NCI-H2227 (cell line): ENCODE results near the gene IDS.
A peak's percentile ranks its signal among the peaks of the same experiment; 100 is the strongest.
"Not testable (repeated sequence)": the region's sequence is repeated elsewhere in the genome, so short reads cannot be mapped to it uniquely, and the experiment has no call there.

Source experiments
- DNase-seq: peaks from one replicate; lab custom pipeline; 2025; ENCODE audit not compliant: unreplicated experiment; lab: John Stamatoyannopoulos, UW

The IDS gene

DNA sequence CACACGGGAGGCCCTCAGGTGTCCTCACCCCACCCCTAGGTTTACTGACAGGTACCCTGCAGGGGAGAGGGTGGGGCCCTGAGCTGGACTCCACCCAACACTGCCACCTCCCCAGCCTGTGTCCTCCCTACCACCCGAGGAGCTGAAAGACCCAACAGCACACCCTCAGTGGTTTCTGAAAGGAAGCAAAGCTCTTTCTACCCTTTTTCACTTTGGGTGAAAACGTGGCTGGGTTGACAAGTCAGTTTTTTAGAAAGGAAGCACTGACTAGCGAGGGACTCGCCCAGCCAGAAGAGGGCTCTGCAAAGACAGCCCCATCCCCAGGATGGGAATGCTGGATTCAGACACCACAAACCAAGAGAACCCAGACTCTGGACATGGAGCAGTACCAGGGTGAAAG is 2.2 kb downstream of the IDS start:
- not testable (repeated sequence) for DNase-seq

DNA sequence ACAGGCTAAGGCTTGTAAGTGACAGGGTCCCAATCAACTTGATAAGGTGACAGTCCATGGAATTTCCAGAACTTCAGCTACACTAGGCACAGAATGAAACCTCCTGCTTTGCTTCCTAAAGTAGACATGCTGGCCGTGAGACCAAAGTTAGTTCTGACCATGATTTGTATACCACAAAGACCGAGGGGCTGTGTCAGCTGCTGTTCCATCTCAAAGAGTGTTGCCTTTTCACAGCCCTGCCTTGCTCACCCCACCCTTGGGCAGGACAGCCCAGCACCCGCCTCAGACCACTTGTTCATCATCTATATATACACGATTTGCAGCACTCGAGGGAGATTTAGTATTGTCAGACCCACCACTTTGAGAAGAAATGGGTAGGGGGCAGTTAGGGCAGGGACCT is 5.3 kb downstream of the IDS start:
- DNase-seq: no peak

DNA sequence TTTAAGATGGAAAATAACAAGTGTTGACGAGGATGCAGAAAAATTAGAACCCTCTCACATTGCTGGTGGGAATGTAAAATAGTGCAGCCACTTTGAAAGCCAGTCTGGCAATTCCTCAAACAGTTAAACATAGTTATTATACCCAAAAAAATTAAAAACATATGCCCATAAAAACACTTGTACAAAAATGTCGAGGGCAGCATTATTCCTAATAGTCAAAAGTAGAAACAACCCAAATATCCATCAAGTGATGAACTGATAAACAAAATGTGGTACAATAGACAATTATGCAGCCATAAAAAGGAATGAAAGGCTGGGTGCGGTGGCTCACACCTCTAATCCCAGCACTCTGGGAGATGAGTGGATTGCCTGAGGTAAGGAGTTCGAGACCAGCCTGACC is 6.3 kb downstream of the IDS start:
- DNase-seq: no peak

DNA sequence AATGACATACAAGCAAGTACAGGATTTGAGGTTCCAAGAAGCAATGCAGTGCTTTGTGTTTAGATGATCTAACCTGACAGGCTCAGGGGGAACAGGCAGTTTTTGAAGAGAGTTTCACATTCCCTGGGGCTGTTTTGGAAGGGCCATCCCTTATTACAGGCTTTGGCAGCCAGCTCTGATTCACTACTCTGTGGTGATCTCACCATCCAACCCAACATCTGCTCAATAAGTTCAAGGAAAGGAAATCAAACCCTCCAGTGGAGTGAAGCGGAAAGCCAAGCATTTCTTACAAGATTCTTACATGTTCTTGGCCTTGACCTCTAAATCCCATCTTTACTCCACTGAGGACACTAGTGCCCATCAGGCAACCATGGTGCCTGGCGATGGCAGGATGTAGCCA is 7.5 kb downstream of the IDS start:
- no peak for DNase-seq

DNA sequence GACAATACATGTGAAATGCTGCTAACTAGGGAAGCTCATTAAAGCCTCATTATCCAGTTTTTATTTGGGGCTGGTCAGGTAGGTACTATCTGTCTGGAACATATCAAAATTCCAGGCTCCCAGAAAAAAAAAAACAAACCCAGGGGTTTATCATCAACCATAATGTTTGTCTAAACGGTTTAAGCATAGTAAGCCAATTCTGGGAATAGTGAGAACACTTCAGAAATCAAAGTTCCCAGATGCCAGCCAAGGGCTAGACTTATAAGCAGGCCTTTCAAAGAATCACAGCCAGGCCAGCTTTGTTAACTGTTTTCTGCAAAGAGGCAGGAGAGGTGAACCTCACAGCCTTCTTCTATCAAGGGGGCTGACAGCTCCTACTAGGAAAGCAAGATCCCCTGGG is 8.1 kb downstream of the IDS start:
- DNase-seq: no peak

DNA sequence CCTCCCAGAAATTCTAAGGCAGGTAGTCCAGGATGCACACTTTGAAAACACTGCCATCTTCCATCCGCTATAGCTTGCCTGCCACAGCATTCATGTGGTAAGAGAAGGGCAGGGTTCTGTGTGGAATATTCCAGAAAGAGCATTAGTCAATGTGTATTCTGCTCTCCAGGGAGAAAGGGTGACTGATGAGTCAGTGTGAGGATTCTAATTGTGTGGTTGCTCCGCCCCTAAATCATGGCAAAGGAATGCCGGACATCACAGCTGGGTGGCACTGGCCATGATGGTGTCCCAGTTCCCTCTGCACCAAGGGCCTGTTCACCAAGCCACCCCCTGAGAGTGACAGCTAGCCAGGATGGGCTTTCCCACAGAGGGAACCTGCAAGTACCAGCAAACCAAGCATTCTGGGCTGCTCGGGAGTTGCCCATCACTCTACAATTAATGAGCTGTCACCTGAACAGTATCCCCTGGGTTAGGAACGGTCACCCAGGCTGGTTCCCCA is 9.5 kb downstream of the IDS start:
- DNase-seq: no peak

DNA sequence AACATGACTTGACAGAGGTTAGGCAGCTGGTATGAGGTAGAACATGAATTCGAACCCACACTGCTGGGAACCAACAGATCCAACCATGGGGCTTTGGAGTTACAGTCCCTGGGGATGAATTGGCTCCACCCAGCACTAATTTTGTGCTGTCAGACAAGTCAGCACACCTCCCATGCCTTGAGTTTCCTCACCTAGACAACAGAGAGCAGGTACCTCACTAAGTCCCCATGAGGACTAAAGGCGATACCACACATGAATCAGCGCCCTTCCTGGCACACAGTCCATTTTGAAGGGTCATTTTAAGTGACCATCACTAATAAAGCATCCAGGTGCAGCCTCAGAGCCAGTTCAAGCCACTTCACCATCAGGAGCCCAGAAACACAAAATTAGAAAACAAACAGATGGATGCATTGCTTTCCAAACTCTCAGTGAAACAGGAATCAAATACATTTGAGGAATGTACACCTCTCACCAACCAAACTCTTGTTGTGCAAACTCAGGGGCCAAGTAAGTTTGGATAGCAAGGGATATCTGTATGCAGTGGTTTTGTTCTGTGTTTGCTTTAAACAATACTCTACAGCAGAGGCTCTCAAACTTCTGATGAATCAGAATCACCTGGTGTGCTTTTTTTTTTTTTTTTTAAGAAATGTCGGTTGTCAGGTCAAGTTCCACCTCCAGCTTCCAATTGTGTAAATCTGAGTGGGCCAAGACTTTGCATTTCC is 10.1 kb downstream of the IDS start:
- no peak for DNase-seq

DNA sequence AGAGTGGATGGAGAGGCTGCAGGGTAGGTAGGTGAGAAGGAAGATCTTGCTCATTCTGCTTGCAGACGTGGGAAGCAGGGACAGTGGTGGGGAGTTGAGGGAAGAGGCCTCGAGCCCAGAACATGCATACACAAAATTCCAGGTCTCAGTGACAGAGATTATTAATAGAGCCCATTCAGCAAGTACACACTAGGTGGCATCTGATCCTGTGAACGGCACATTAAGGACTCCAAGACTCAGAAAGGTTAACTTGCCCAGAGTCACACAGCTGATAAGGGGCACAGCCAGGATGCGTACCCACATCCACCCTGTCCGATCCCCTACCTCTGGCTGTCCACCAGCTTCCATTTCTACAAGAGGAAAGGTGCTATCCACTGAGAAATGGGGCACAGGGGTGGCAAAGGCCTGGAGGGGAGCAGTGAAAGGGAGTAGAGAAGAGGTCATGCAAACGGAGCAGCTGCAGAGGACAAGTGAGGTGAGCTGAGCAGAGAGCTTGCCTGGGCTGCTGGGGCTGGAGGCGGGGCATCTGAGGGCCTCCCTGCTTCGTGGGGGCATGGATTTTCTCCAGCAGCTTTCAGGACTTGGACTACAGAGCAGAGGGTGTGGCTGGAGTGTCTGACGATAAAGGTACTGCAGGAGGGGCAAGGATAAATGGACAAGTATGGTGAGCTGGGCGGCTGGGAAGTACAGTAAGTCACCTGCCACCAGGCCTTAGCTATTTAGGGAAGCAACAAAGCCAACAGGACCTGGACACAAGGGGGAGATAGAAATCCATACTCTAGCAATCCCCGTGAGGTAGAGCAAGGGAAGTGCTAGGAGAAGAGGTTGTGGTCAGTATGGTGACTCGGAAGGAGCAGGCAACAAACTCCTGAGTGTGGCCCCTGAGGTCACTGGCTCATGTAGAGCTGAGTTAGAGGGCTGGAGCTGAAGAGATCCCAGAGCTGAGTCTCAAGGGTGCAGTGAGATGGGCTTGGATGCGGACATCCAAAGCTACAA is 11.2 kb downstream of the IDS start:
- DNase-seq: no peak

DNA sequence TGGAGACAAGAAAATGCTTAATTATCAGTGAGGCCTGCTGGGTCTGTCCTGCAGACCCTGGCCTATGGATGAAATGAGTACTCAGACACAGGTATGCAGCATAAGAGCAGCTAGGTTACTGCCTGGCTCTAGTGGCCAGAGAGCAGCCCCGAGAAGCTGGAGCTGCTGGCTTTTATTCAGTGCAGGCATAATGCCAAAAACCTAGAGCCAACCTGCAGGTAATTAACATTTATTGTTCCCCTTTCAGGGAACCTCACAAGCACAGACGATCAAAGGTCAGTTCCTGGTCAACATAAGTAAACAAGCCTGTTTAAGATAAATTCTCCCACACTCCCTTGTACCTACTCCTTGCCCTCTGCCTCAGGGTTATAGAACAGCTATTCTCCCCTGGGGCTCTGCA is 13.3 kb downstream of the IDS start:
- DNase-seq: no peak

DNA sequence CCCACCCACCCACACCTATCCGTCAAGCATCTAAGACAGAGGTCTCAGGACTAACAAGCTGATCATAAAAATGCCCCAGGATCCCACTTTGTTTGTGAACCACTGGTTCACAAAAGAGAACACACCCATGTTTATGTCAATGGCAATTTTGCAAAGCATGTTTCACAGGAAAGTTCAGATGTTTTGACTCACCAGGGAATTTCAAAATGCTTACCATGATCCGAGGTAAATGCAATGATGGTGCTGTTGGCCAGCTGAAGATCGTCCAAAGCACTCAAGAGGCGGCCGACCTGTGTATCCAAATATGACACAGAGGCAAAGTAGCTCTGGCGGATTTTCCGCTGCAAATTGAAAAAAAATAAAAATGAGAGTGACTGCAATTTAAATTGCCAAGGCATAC is 15.0 kb downstream of the IDS start:
- DNase-seq: no peak

DNA sequence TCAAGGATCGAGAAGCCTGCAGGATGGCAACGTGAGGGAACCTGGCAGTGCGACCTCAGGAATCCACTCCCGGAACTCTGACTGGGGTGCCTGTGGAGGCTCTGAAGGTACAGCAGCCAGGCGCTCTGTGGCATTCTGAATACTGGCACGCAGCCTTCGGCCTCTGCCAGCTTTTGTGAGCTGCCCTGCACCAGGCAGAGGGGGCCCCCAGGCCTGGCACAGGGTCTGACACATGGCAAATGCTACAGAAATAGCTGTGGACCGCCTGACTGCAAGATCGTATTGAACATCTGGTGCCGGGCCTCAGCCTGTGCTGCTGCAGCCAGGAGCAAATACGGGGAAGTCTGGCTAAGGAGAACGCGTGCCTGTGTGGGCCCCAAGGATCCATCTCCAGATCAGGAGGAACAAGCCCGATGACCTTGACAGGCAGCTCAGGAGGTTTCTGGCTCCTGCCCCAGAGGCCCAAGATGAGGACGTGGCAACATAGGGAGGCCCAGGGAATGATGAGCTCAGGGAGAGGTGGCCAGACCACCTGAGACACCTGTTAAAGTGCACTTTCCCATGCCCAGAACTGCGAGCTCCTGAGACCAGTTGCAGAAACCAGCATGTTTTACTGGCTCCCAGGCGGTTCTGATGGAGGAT is 16.6 kb downstream of the IDS start:
- not testable (repeated sequence) for DNase-seq

DNA sequence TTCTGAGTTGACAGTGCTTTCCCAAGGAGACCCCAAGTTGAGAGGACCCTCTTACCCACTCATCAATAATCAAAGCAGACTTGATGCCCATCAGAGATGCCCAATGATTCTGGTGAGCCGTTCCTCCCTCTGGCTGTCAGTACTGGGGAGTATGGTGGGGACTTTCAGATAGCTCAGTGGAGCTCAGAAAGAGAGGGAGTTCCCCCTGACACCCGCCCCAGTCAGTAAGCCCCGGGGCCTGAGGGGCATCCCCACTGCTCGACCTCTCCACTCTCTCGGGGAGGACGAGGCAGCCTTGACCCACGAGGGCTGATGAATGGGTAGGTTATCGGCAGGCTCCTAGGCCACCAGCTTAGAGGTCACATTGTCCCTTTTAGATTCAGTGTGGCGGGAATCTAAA is 17.1 kb downstream of the IDS start:
- DNase-seq: not testable (repeated sequence)

DNA sequence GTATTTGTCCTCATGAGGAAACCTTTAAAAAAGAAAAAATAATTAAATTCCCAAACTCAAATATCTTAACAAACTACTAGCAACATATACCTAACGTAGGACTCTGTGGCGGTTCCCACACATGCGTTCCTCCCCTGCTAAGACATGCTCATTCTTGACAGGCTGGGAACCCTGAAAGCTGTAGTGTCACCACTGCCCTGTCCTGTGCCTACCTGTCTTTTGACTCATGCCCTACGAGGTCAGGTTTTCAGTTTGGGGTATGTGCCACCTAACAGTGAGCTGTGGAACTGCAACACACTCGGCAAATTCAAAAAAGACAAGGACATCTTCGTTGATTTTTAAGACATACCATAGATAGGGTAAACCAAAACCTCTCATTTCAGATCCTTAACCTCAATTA is 17.8 kb downstream of the IDS start:
- DNase-seq: no peak

DNA sequence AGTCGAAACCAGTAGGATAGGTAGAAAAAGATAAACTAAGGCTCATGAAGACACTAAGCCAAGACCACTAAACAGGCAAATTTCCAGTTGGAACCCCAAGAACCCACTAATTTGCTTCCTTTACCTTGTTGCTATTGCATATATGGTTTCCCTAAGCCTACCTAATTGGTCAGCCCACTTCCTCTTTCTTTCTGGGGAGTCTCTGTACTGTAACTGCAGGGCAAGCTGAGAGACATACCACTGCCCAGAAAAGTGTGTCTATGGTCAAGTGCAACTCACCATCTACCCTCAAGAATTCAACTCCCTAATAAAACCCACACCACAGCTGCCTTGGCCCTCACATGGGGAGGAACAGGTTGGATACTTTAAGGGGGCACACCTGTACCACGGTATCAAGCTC is 28.6 kb downstream of the IDS start:
- DNase-seq: no peak

DNA sequence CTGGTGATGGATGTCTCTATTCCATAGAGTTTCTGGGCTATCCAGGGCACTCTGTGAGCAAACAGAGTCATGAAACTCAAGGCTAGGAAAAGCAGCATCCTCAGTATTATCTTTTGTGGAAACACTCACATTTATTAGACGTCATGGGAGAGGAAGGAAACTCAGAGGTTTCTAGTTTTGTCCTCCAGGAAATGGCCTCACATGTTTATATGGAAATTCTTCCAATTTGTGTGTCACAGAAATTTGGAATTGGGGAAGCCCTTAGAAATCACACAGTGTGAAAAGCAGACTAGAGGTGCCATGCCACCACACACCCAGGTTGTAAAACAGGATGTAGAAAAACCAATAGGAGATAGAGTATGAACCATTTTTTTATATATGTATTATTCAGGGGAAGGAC is 31.1 kb downstream of the IDS start:
- no peak for DNase-seq

DNA sequence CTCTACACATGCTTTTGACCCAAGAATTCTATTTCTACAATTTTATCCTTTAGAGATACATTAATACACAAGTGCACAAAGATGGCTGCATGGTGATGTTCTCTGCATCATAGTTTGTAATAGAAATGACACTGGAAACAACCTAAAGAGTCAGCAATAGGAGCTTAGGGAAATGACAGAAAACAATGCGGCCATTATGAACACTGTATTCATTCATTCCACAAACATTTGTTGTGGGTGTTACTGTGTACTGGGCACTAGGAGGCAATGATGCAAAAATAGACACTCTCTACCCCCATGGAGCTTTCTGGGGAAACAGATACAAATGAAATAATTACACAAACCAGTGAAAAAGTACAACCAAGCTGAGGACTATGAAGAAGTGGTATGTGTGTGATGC is 32.0 kb downstream of the IDS start:
- DNase-seq: no peak

DNA sequence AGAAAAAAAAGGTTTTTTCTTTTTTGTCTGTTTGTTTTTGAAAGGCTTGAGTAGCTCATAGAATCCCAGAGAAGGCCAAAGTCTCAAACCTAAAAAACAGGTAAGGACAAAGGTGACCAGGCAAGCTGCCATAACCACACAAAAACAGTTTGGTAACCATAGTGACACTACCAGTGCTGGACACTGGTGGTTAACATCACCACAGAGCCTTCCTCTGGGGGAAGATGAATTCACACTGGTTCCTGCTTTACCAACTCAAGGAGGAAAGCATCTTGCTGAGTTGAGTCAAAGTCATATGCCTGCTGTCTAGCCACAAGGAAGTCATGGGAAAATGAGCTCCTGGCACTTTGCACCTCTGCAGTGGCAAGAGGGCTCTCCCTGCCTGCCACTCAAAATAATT is 32.5 kb downstream of the IDS start:
- no peak for DNase-seq

DNA sequence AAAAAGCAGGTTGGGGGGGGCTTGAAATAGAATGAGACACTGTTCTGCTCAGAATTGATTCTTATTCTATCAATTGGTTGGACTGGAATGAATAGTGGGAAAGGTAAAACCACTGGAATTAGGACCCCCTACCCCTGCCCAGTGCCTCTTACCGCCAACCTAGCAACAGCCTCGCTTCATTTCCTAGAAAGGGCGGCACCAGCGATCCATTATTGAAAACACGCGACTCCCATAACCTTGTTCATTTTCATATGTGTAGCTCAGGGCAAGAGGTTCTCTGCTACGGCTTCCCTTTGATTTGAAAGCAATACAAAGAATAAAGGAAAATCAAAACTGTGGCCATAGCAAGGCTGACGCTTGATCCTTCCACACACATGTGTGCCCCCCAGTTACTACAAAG is 33.7 kb downstream of the IDS start:
- DNase-seq: no peak

DNA sequence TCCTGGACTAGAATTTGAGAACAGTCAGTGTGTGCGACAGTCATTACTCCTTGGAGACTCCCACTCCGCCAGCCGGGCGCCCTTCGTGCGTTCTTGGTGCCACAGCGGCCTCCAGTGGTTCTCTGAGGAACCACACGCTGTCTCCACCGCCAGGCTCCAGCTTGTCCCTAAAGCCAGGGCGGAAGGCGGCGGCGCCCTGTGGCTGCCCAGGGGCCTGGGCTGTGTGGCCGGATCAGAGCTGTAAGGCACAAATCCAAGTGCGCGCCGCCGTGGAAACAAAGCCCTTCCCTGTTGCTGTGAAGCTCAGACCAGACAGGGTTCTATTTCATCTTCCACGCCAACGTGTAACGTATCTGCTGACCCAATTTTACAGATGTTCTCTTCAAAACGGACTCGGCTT is 34.2 kb downstream of the IDS start:
- peak; percentile 83 for DNase-seq

DNA sequence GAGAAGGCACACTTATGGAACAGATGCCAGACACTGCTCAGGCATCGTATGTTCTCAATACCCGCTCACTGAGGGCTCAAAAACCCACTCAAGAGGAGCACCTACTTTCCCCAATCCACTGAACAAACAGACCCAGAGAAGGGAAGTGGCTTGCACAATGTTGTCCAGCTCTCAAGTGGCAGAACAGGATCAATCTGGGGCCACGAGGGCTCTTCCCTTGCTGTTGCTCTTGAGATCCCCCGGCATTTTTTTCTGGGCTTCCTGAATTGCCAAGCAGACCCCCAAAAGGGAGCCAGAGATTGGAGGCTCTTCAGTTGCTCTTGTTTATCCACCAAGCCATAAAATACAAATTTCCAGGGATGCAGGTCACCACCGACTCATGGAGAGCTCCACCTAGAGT is 35.7 kb downstream of the IDS start:
- no peak for DNase-seq

DNA sequence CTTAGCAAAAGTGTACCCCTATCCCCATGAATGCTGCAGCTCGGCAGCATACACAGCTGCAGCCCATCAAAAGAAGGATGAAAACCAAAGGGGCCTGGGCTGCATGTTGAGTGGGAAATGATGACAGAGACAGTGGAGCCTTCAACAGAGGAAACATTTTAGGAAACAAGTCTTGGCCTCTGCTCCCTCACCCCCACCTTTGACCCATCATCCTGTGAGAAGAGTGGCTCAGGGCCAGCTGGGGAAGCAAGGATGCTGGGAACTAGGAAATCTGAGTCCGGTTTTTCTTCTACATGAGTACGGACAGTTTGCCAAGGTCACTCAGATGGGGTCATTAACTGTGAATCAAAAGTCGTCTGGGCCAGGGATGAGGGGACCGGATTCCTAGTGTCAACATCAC is 37.2 kb downstream of the IDS start:
- DNase-seq: no peak

DNA sequence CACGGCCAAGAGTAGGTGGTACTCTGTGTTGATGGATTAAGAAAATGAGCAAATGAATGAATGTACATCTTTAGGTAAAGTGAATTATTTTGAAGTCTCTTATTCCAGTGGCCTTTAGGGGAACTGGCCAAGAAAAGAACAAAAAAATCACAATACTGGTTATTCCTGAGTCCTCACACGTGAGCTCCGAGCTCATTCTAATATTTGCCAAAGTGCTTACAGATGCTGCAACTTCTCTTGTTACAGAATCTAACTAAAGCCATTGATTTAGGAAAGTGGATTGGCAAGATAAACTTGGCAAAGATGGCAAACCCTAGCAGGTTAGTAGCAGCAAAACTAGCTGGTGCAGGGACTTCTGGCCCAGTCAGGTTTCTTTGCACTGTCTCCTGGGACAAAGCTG is 37.6 kb downstream of the IDS start:
- no peak for DNase-seq
